ENCODE results near the gene POU2AF1.

The POU2AF1 gene

DNA sequence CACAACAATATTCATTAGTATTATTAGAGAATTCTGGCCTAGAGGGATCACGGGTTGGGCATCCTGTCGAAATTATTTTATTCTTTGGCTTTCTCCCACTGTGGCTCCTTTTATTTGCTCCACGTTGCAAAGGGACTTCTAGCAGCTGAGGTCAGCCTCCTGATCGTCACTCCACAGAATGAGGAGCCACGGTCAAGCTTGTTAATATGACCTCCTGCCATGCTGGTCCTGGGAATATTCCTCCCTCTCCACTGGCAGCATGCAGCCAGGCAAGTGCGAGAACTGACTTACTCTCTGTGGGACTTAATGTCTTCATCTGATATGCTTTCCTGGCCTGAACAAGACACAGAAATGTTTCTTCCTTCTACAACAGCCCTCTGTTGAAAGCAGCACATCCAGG is 59.8 kb downstream of the POU2AF1 start:
- no peak for DNase-seq (ENCODE audit: low read depth)

DNA sequence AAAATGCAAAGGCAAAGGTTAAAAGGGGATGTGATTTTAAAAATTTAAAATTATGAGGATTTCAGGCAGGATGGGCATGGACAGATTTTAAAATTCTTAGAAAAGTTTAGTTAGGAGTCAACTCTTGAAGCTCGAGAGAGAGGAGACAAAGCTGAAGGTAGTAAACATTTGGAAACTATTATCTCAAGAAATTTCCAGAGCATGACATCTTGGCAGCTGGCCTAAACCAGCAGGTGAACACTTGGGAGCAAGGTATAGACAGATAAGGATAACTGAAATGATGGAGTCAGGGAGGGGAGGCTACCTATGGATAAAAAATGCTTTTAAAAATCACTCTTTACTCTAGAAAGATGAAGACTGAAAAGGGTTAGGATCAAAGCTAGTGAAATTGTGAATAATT is 67.0 kb downstream of the POU2AF1 start:
- no peak for DNase-seq (ENCODE audit: low read depth)

DNA sequence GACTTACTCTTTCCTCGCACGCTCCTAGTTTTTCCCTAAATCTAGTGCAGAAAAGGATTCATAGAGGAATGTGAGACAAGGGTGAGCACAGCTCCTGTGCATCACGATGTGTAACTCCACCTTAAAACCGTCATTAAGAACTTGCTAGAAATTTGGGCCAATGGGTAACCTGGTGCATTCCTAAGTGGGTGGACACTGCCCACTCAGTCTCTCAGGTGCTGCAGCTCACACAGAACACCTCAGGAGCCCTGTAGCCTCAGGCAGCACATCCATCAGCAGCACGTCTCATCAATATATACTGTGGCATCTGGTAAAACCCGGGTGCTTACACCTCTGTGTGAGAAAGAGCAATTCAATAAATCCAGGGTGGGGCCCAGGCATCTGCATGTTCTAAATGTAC is 68.4 kb downstream of the POU2AF1 start:
- DNase-seq (ENCODE audit: low read depth), result no peak

DNA sequence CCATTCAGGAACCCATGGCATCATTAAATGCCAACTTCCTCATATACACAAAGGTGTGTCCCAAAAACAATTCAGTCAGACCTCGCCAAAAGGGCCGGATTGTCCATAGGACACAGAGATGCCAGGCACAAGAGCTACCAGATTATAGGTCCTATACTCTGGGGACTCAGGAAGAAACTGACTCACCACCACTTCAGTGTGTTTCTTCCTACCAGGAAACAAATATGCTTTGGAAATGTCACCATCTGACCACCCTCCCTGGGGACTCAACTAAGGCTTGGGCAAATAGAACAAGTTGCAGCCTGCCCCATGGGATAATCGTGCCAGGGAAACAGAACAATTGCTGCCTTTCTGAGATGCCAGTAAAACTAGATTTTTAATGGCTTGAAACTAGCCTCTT is 69.0 kb downstream of the POU2AF1 start:
- no peak for DNase-seq (ENCODE audit: low read depth)

- DNase-seq (ENCODE audit: low read depth), result no peak
Observed at GRCh38 chr11:111309215-111309915, 69.7 kb downstream of the POU2AF1 start.

GRCh38 chr11:111308140-111308539 is 70.9 kb downstream of the POU2AF1 start:
- DNase-seq (ENCODE audit: low read depth), result no peak

DNA sequence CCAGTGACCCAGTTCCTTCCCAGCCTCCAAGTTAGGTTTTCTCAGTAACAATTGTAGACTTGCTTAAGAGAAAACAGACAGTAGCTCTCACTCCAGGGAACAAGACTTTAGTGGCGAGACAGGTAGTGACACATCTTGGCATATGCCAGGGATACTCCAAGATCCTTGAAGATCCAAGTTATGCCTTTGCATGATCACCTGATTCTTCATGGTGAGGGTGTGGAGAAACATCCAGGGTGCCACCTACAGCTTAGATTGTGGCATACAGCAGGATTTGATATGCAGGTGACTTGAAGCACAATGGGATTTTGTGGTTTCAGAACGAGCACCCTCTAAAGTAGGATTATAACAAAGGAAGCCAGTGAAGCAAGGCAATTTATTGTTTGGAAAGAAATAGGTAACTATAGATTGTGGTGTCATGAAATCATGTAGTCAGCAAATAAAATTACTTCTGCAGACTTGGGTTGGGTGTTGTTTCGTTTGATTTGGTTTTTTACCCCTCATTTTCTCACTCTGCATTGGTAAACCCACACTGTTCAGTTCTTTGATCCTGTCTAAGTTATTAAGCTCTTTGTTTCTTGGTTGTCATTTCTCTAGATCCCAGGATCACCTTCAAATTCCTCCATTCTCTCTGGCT is 71.5 kb downstream of the POU2AF1 start:
- no peak for DNase-seq (ENCODE audit: low read depth)

DNA sequence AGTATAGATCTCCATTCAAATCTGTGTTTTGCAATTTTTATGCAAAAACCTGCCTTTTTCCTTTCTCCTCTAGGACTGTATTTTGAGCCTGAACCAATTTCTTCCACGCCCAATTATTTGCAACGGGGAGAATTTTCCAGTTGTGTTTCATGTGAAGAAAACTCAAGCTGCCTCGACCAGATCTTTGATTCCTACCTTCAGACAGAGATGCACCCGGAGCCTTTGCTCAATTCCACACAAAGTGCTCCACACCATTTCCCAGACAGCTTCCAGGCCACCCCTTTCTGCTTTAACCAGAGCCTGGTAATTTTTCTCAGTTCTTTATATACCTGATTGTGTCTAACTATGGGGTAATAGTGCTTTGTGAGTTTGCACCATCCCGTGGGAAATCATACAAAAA is 72.8 kb downstream of the POU2AF1 start:
- no peak for DNase-seq (ENCODE audit: low read depth)

- no peak for DNase-seq (ENCODE audit: low read depth)
Observed at GRCh38 chr11:111305876-111306275, 73.2 kb downstream of the POU2AF1 start.

DNA sequence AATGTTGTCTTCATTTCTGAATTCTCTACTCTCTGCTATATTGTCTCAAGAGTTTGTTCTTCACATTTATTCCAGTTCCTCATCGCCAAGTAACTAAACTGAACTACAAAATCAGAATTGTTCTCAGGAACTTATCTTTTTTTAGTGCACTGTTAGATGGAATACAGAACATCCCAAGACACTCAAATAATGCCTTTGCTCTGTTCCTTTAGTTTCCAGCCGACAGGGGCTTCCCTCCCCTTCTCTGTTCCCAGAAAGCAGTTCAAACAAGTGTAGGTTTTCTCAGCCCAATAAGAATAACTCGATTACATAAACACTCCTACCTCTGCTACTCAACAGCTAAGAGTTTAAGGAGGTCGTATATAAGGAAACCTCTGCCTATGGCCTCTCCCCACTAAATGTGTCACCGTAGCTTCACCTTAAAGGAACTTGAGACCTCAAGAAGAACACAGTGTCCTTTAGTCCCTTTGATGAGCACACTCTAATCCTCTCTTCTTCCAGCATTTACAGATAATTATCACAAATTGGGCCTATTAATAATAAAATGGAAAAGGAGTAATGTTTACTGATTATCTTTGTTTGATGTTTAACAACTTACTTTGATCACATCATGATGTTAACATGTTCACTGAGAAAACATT is 73.8 kb downstream of the POU2AF1 start:
- DNase-seq (ENCODE audit: low read depth), result no peak

DNA sequence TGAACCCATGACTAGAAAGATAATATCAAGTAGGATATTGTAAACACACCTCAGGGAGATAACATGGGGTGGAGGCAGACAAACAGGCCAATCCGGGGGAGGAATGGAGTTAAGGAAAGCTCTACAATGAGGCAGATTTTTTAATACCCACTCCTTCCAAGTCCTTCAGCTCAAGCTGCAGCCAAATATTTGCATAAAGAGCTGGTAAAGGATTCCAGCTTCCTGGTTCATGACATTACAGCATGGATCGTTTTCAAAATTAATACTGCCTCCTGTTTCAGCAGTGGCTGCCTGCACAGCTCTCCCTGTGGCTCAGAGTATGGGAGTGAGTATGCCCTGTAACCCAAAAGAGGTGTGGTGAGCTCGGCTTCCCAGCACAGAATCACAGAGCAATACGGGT is 75.6 kb downstream of the POU2AF1 start:
- no peak for DNase-seq (ENCODE audit: low read depth)

DNA sequence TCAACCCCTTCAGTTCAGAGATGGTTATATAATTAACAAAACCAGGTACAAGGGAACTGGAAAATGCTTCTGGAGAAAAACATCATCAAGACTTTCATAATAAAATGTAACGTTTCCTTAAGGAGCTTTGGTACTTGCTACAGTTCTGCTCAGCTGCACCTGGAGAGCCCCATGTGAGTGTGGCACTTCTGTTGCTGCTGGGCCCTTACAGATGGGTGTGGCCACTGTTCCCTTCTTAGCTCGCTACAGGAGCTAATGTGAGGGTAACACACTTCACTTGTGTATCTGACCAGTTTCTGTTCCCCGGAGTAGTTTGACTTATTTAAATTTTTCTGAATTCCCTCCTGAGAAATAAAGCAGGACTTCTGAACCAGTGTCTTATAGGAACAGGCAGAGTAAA is 76.8 kb downstream of the POU2AF1 start:
- DNase-seq (ENCODE audit: low read depth), result no peak

All from GM04503 (cell line).